ENCODE results near the gene LMF1. TPM values are rescaled to one million over a fixed set of nuclear protein-coding genes. Genes with fewer than 3 reads are reported as not detected.

Gene LMF1
- total RNA-seq, 6 donors from 2014 or later, result 20.3 to 147 (median 28.2) TPM

DNA sequence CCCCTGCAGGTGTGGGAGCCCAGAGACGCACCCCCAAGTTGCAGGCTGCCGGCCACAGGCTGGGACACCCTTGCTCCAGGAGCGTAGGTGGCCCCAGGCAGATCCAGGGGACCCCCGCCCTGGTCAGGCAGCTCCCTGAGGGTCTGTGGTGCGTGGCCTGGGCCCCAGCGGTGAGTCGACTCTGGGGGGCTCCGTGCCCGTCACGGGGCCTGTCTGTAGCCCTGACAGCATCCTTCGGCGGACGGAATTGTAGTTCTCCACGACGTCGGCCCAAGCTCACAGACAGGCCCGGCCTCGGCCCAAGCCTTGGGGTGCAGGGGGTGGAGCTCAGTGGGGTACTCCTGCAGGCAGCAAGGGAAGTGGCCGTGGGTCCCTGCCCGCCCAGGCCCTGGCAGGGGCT is 82.9 kb downstream of the LMF1 start:
- Histone ChIP-seq H3K4me3 (no peak overlapping the region), H3K9me3 (peaks cover 6 to 24% (median 16%) of the 10 kb centered on the region in 4 donors), H3K27ac (no peak overlapping the region), H3K36me3 (peaks cover 0 to 41% (median 23%) of the 10 kb centered on the region in 4 donors), H3K4me1 (no peaks in the 10 kb centered on the region), H3K27me3 (no peaks in the 10 kb centered on the region)
- TF ChIP-seq EP300 (IDR thresholded peaks at IDR 0.05) (no peak), POLR2AphosphoS5 (IDR thresholded peaks at IDR 0.05) (no peak), POLR2A (IDR thresholded peaks at IDR 0.05) (no peak)
- TF ChIP-seq, protein P1, sequence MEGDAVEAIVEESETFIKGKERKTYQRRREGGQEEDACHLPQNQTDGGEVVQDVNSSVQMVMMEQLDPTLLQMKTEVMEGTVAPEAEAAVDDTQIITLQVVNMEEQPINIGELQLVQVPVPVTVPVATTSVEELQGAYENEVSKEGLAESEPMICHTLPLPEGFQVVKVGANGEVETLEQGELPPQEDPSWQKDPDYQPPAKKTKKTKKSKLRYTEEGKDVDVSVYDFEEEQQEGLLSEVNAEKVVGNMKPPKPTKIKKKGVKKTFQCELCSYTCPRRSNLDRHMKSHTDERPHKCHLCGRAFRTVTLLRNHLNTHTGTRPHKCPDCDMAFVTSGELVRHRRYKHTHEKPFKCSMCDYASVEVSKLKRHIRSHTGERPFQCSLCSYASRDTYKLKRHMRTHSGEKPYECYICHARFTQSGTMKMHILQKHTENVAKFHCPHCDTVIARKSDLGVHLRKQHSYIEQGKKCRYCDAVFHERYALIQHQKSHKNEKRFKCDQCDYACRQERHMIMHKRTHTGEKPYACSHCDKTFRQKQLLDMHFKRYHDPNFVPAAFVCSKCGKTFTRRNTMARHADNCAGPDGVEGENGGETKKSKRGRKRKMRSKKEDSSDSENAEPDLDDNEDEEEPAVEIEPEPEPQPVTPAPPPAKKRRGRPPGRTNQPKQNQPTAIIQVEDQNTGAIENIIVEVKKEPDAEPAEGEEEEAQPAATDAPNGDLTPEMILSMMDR (IDR thresholded peaks at IDR 0.05), result no peak
- ATAC-seq (ENCODE audit: low FRiP score in 2 of 2), result no peak
- WGBS, 2 donors, result 93 to 100% methylated on average over 1 to 17 of the region's 20 CpGs
- DNase-seq, result peak in 1 of 2 donors; percentile 80

GRCh38 chr16:886802-887731 is 83.7 kb downstream of the LMF1 start:
- Histone ChIP-seq H3K36me3 (peaks cover 0 to 34% (median 19%) of the 10 kb centered on the region in 4 donors), H3K27me3 (no peaks in the 10 kb centered on the region), H3K4me1 (no peaks in the 10 kb centered on the region), H3K9me3 (peaks cover 6 to 24% (median 17%) of the 10 kb centered on the region in 4 donors), H3K4me3 (peak overlapping the region in 1 of 4 donors; percentile 12), H3K27ac (no peak overlapping the region)
- DNase-seq (peak in 1 of 2 donors; percentile 70), ATAC-seq (ENCODE audit: low FRiP score in 2 of 2) (peak in 1 of 2 donors; percentile 14)
- WGBS, 2 donors, result 79 to 85% methylated on average over 17 to 30 of the region's 44 CpGs
- TF ChIP-seq EP300 (IDR thresholded peaks at IDR 0.05), result no peak
- TF ChIP-seq, protein P1 (IDR thresholded peaks at IDR 0.05), result no peak
- TF ChIP-seq POLR2AphosphoS5 (IDR thresholded peaks at IDR 0.05), result no peak
- TF ChIP-seq POLR2A (IDR thresholded peaks at IDR 0.05), result no peak

DNA sequence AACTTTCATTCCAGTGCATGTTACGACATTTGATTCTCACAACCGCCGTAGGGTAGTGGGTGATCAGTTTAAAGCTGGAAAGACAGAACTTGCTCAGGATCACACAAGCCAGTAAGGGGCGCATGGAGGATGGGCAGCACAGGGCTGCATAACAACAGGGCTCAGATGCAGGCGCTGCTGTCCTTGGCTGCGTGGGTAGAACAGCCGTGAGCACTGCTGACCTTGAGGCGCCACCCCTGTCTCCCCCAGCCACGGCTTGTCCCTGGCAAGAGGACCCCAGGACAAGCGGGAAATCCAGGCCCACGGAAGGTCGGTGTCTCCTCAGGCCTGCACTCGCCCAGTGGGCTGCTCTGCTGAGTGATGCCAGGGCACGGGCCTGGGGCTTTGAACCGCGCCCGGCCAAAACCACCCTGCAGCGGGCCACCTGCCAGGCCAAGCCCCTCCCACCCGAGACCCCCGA is 84.7 kb downstream of the LMF1 start:
- peaks cover 6 to 24% (median 17%) of the 10 kb centered on the region in 4 donors for H3K9me3 ChIP-seq
- WGBS, 2 donors, result 75 to 77% methylated on average over 9 to 13 of the region's 20 CpGs
- H3K4me1 ChIP-seq, result no peaks in the 10 kb centered on the region
- TF ChIP-seq POLR2A (IDR thresholded peaks at IDR 0.05) (no peak), EP300 (IDR thresholded peaks at IDR 0.05) (no peak)
- TF ChIP-seq, protein P1 (IDR thresholded peaks at IDR 0.05), result no peak
- H3K4me3 ChIP-seq, result no peak overlapping the region
- ATAC-seq (ENCODE audit: low FRiP score in 2 of 2) (no peak), DNase-seq (peak in 1 of 2 donors; percentile 53)
- no peak overlapping the region for H3K27ac ChIP-seq
- no peaks in the 10 kb centered on the region for H3K27me3 ChIP-seq
- H3K36me3 ChIP-seq, result peaks cover 0 to 24% (median 15%) of the 10 kb centered on the region in 4 donors

GRCh38 chr16:885391-885790 is 85.4 kb downstream of the LMF1 start:
- Histone ChIP-seq H3K27ac (no peak overlapping the region), H3K9me3 (peaks cover 6 to 24% (median 17%) of the 10 kb centered on the region in 4 donors), H3K4me3 (no peak overlapping the region), H3K4me1 (no peaks in the 10 kb centered on the region), H3K27me3 (no peaks in the 10 kb centered on the region), H3K36me3 (peaks cover 0 to 22% (median 12%) of the 10 kb centered on the region in 4 donors)
- 84 to 85% methylated on average over 11 of the region's 11 CpGs for WGBS, 2 donors
- no peak for ATAC-seq (ENCODE audit: low FRiP score in 2 of 2)
- no peak for TF ChIP-seq EP300 (IDR thresholded peaks at IDR 0.05)
- no peak for DNase-seq

DNA sequence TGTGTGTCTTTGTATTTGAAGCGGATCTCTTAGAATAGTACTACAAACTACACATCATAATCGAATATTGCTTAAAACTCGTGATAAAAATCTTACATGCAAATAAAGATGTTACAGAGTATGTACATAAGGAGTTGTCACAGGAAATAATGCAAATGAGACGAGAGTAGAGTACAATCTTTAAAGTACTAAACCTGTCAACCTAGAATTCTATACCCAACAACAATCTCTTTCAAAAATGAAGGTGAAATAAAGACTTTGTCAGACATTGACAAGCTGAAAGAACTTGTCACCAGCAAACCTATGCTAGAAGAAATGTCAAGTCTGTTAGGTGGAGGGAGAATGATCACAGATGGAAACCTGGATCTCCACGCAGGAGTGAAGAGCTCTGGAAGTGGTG is 86.6 kb downstream of the LMF1 start:
- Histone ChIP-seq H3K9me3 (peaks cover 6 to 24% (median 17%) of the 10 kb centered on the region in 4 donors), H3K27ac (no peak overlapping the region), H3K27me3 (no peaks in the 10 kb centered on the region), H3K4me3 (no peak overlapping the region), H3K4me1 (no peaks in the 10 kb centered on the region), H3K36me3 (peaks cover 0 to 19% (median 12%) of the 10 kb centered on the region in 4 donors)
- DNase-seq (no peak), ATAC-seq (ENCODE audit: low FRiP score in 2 of 2) (no peak)
- no peak for TF ChIP-seq POLR2A (IDR thresholded peaks at IDR 0.05)
- TF ChIP-seq POLR2AphosphoS5 (IDR thresholded peaks at IDR 0.05), result no peak
- TF ChIP-seq, protein P1 (IDR thresholded peaks at IDR 0.05), result no peak
- TF ChIP-seq EP300 (IDR thresholded peaks at IDR 0.05), result no peak
- 93 to 95% methylated on average over 5 of the region's 5 CpGs for WGBS, 2 donors

Measured in upper lobe of left lung (tissue), 6 donors.